HG03432 (cell line): ENCODE data around the gene CMTM4.
"Not testable (repeated sequence)": the region's sequence is repeated elsewhere in the genome, so short reads cannot be mapped to it uniquely, and the experiment has no call there.

Experiments
- ATAC-seq: cut with Tn5 transposase; IDR thresholded peaks from one replicate; pipeline ENCODE4 v1.9.1; 2021; ENCODE audit warnings: mild to moderate bottlenecking, moderate library complexity; ENCODE audit not compliant: unreplicated experiment

Gene CMTM4

DNA sequence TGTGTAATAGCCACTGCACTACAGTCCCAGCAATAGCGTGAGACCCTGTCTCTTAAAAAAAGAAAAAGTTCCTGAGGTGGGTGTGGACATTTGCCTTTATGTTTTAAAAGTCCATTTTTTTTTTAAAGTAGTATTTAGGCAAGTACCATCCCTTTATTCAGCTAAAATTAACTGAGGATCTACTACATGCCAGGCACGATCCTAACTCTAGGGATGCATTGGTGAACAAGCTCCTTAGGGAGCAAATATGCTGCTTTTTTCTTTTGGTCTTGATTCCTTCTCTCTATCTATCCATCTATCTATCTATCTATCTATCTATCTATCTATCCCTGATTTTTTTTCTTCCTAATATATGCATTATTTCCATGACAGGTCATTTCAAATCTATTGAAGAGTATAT lies 47.4 kb downstream of the CMTM4 start:
- no peak for ATAC-seq

DNA sequence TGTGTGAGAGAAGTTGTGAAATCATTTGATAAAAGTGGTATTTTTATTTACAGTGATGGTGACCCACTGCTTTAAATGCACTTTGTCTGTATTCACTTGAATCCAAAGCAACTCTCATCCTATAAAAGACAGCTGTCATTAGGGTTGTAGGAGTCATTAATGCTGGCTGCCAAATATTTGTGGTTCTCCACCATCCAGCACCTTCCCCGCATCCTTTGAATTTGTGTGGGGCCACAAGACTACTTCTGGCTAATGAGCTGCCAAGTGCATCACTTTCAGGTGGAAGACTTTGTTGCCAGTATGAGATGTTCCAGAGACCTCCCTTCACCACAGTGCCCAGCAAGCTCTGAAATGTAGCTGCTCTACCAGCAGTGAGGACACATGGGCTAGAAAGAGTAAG lies 48.7 kb downstream of the CMTM4 start:
- no peak for ATAC-seq

DNA sequence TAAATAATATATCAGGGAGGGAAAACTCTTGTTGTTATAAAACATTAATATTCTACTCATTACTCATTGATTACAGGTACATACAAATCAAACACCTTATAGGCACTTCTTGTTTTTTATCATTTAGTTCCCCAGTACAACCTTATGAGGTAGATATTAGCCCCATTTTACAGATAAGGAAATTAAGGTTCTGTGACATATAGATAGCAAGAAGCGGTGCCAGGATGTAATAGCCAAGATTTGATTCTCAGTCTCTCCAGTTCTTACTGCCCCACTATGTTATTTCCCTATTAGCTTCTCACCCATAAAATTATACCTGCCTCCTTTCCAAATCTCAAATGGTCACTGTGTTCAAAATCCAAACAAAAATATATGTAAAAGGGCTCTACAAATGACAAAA lies 55.2 kb downstream of the CMTM4 start:
- no peak for ATAC-seq

DNA sequence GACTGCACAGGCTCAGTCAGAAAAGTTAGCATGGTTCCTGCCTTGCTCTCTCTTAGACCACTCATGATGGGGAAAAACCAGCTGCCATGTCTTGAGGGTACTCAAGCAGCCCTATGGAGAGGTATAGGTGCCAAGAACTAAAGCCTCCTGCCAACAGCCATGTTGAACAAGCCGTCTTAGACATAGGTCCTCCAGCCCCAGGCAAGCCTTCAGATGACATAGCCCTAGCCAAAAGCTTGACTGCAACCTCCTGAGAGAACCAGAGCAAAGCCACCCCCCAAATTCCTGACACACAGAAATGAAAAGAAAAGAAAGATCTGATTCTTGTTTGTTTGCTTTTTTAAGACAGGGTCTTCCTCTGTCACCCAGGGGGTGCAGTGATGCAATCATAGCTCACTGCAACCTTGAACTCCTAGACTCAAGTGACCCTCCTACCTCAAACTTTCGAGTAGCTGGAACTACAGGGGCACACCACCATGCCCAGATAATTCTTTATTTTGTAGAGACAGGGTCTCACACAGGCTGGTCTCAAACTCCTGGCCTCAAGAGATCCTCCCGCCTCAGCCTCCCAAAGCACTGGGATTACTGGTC lies 55.7 kb downstream of the CMTM4 start:
- no peak for ATAC-seq

- no peak for ATAC-seq
Observed at GRCh38 chr16:66639091-66639885, 57.3 kb downstream of the CMTM4 start.

DNA sequence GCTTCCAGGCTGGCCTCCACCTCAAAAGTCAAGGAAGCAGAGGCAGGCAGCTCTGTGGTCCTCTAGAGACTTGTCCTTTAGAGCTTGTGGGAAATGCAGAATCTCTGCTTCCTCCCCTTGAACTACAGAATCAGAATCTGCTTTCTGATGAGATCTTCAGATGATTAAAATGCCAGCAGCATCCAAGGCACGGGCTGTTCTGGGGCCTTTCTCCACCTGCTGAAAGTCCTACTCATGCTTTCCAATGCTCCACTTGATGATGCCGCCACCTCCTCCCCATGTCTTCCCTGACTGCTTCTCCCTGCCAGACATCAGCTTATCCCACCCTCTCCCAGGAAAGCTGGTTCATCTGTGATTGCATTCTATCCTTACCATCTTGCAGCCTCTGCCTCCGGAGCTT lies 58.7 kb downstream of the CMTM4 start:
- ATAC-seq = no peak

DNA sequence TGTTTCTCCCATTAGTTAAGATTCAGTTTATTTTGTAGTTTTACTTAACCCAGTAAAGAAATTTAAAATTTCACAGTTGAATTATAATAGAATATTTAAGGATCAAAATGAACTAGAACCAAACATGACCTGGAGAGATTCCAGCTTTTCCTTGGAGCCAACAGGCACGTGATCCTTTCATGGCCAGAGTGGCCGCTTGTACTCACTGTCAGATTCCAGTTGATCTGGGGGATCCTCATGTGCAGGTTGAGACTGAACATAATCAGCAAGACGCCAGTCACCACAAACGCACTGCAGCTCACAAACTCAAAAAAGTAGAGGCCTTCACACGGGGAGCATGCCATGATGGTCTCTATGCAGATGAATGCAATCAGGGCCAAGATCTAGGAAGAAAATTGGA lies 60.3 kb downstream of the CMTM4 start:
- no peak for ATAC-seq

GRCh38 chr16:66635406-66635805 lies 61.1 kb downstream of the CMTM4 start:
- ATAC-seq = no peak

- ATAC-seq = no peak
Observed at GRCh38 chr16:66634527-66635196, 61.9 kb downstream of the CMTM4 start.

GRCh38 chr16:66631558-66631957 lies 65.0 kb downstream of the CMTM4 start:
- ATAC-seq = not testable (repeated sequence)

- not testable (repeated sequence) for ATAC-seq
Observed at GRCh38 chr16:66630561-66631260, 65.8 kb downstream of the CMTM4 start.

- ATAC-seq = no peak
Observed at GRCh38 chr16:66629856-66630255, 66.7 kb downstream of the CMTM4 start.

- ATAC-seq = not testable (repeated sequence)
Observed at GRCh38 chr16:66627611-66628378, 68.7 kb downstream of the CMTM4 start.

DNA sequence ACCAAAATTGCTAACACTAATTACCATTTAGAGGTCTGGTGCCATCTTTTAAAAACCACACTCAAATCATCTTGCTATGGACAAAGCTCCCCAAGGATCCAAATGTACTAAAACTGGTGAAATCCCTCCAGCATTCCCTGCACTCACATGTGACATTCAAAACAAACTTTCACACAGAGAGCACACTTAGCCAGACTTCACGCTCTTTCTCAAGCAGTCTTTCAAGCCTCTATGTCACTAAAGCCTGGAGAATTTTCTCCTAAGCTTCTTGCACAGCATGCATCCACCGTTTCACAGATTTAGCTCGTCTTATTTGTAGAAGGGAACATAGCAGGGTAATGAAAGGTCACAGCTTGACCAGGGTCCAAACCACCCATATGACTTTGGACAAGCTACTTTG lies 72.8 kb downstream of the CMTM4 start:
- ATAC-seq = no peak

DNA sequence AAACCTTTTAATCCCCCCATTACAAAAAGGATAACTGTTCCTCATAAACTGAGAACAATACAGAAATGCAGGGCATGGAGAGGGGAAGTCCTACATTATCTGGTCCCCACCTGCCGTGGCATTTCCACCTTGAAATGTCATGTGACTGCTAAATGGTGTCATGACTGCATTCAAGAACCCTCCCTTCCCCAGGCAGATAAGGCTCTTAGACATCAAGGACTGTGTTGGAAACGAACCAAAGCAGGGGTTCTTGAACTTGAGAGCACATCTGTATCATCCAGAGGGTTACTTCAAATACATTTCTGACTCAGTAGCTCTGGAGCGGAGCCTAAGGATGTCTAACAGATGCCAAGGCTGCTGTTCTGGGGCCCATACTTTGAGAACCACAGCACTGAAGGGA lies 73.7 kb downstream of the CMTM4 start:
- ATAC-seq = no peak

DNA sequence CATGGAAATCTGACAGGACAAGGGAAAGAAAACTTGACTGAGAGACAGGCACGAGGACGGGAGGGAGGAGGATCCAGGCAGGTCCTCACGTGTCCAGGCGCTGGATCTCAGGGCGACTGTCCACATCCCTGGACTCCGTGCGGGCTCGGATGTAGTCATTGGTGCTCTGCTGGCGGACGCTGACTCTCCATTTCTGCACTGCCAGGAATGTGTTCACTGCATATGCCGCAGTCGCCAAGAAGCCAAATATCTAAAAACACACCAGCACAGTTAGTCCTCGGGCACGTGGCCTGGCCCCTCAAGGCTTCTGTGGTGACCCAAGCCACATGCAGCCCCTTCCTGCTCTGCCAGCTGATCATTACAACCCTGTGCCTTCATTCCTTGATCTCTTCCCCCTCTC lies 74.6 kb downstream of the CMTM4 start:
- no peak for ATAC-seq

DNA sequence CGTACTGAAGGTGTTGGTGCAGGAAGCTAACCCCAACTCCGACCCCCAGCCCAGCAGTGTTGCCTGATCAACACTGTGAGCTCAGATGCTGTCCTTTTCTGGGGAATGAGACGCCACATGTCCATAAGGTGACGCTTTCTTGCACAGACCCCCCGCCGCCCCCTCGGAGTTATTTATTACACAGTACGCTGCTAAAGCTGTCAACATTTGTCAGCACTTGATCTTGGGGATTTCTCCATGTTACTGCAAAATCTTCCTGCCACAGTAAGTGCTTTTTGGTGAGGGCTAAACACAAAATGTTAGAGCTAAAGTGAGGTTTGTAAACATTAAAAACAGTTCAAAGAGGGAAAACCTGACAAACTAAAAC lies 76.1 kb downstream of the CMTM4 start:
- no peak for ATAC-seq

GRCh38 chr16:66619534-66620428 lies 76.8 kb downstream of the CMTM4 start:
- no peak for ATAC-seq

GRCh38 chr16:66618588-66619375 lies 77.8 kb downstream of the CMTM4 start:
- ATAC-seq = no peak
